HG02571 (cell line): ENCODE results near the gene ADAMTS4.

Experiments
- ATAC-seq: cut with Tn5 transposase; IDR thresholded peaks from one replicate; pipeline ENCODE4 v1.9.1; 2021; ENCODE audit warnings: mild to moderate bottlenecking, moderate library complexity; ENCODE audit not compliant: unreplicated experiment

Gene ADAMTS4

GRCh38 chr1:161158316-161159010 lies 40.4 kb downstream of the ADAMTS4 start:
- no peak for ATAC-seq

DNA sequence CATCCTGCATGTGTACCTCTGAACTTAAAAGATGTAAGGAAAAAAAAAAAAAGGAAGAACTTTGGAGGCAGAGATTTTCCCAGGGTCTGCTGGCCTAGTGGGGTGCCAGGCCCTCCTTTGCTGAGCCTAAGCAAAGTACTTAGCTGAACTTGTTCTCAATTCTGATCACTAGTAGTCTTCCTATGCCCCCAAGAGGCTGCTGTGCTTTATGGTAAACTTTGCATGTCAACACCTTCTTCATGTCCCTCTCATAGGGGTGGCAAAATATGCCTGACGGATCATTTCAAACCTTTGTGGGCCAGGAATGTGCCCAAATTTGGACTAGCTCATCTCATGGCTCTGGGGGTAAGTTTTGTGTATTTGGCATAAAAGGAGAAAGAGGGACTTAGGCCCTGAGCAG lies 41.0 kb downstream of the ADAMTS4 start:
- no peak for ATAC-seq

DNA sequence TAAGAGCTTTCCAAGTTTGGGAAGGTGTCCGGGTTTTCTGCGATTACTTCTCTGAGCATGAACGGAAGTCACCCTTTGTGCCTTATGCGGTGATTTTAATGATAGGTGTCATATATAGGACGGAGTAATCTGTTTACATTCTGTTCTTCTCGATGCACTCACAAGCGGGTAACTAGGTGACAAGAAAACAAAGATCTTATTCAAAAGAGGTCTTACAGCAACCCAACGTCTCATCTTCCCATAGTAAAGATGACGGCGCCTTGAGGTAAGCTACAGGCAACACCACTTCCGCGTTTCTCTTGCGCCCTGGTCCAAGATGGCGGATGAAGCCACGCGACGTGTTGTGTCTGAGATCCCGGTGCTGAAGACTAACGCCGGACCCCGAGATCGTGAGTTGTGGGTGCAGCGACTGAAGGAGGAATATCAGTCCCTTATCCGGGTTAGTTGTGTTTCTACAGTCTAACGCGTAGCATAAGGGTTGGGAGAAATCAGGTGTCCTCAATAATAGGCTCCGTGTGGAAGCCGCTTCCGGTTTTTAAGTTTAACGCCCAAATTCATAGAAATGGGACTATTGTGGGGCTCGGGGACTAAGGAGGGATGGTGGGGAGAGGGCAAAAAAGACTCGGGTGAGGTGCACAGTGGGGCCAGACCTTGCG lies 45.0 kb downstream of the ADAMTS4 start, which contains the start of gene UFC1:
Gene UFC1 (plus strand): TSS at position 297 of the 656 bp plus-strand sequence. CDS start 20 bp downstream, at position 317.
- no peak for ATAC-seq

DNA sequence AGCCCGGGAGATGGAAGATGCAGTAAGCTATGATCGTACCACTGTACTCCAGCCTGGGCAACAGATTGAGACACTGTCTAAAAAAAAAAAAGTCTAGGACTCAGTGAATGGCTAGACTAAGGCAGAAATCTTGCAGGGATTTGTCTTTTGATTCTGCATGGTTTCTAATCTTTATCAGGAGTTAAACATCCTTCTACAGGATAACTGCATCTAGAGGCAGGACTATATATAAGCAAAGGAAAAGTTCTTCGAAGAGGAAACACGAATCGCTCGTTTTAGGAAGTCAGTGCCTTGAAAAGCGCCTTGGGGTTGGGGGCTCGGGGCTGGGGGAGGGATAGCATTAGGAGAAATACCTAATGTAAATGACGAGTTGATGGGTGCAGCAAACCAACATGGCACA lies 45.7 kb downstream of the ADAMTS4 start:
- no peak for ATAC-seq

- ATAC-seq: no peak
These were observed 53.0 kb downstream of the ADAMTS4 start for GRCh38 chr1:161145832-161146231.

DNA sequence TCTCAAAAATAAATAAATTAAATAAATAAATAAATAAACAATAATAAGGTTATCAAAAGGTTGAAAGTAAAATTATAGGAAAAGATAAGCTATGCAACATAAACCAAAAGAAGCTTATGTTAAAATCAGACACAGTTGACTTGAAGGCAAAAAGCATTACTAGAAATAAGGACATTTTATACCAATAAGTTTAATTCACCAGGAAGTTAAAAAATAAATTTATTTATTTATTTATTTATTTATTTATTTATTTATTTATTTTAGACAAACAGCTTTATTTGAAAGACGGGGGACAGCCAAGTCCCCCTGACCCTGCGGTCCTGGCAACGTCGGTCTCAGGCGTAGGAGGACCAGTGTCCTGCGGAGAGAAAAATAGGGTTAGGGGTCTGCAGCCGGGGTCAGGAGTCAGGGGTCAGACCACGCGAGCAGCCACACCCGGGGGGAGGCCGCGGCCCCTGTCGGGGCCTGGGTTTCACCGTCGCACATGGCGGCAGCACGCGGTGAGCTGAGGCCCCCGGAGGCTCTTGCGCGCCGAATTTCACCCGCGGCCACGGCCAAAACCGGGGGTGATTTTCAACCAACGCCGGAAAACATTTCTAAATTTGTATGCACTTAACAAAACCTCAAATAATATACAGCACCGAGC lies 58.0 kb downstream of the ADAMTS4 start:
- no peak for ATAC-seq

- ATAC-seq: no peak
These were observed 59.1 kb downstream of the ADAMTS4 start for GRCh38 chr1:161139766-161140165.

DNA sequence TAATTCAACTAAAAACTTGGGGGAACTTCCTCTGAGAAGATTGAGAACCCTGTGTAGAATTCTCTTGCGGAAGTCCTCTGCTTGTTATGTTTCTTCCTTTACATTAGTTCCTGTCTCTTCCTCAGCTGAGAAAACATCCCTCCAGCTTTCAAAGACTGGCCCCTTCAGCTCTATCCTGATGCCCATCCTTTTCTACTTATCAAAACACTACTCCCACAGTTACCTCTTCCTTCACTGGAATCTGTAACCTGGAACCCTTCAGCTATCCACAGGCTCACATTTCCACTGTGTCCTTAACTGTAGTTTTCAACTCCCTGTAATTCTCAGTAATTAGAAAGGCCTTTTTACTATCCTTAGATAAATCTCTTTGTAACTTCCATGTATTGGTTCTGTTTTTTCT lies 60.4 kb downstream of the ADAMTS4 start:
- no peak for ATAC-seq

GRCh38 chr1:161137881-161138280 lies 61.0 kb downstream of the ADAMTS4 start:
- no peak for ATAC-seq
